Smooth muscle cell (in vitro differentiated cells): ENCODE results near the gene FGF14. TPM values are rescaled to one million over a fixed set of nuclear protein-coding genes. Genes with fewer than 3 reads are reported as not detected.

Source experiments
- DNase-seq: peaks from one replicate; lab custom pipeline; 2025; ENCODE audit not compliant: unreplicated experiment; lab: John Stamatoyannopoulos, UW
- H2AFZ ChIP-seq: fragments of 200-600 bp; sonication (generic); 2 replicates; pipeline ENCODE4 v1.6.0; 2016; ENCODE audit warnings: antibody characterized with exemption, low read depth, mild to moderate bottlenecking
- H3F3A ChIP-seq: fragments of 200-600 bp; sonication (generic); 2 replicates; pipeline ENCODE4 v1.6.0; 2017; ENCODE audit warnings: antibody characterized with exemption, low read depth
- H3K27ac ChIP-seq: fragments of 200-600 bp; sonication (generic); 2 replicates; pipeline ENCODE4 v1.5.1; 2016; ENCODE audit warnings: low read depth, mild to moderate bottlenecking
- H3K27me3 ChIP-seq: fragments of 200-600 bp; sonication (generic); 2 replicates; pipeline ENCODE4 v1.6.1; 2016; ENCODE audit warnings: low read depth, mild to moderate bottlenecking
- H3K36me3 ChIP-seq: fragments of 200-600 bp; sonication (generic); 2 replicates; pipeline ENCODE4 v1.5.1; 2016; ENCODE audit warnings: low read depth
- H3K4me1 ChIP-seq: fragments of 200-600 bp; sonication (generic); 2 replicates; pipeline ENCODE4 v1.5.1; 2016; ENCODE audit warnings: low read depth
- H3K4me2 ChIP-seq: fragments of 200-600 bp; sonication (generic); 2 replicates; pipeline ENCODE4 v1.6.0; 2016; ENCODE audit warnings: mild to moderate bottlenecking
- H3K4me3 ChIP-seq: fragments of 200-600 bp; sonication (generic); 2 replicates; pipeline ENCODE4 v1.5.1; 2016; ENCODE audit warnings: mild to moderate bottlenecking
- H3K79me2 ChIP-seq: fragments of 200-600 bp; sonication (generic); 2 replicates; pipeline ENCODE4 v1.6.0; 2016; ENCODE audit warnings: low read depth, mild to moderate bottlenecking
- H3K9ac ChIP-seq: fragments of 200-600 bp; sonication (generic); 2 replicates; pipeline ENCODE4 v1.6.0; 2016; ENCODE audit warnings: low read depth
- H3K9me3 ChIP-seq: fragments of 200-600 bp; sonication (generic); replicated peaks from 2 replicates; pipeline ENCODE4 v1.5.1; 2016; ENCODE audit warnings: low read depth
- H4K20me1 ChIP-seq: fragments of 200-600 bp; sonication (generic); 2 replicates; pipeline ENCODE4 v1.6.0; 2016; ENCODE audit warnings: low read depth
- CTCF ChIP-seq: fragments of 200-600 bp; sonication (generic); IDR thresholded peaks from 2 replicates; pipeline ENCODE4 v1.5.1; 2017; ENCODE audit warnings: borderline replicate concordance, mild to moderate bottlenecking, antibody characterized with exemption; ENCODE audit not compliant: insufficient read depth, poor library complexity, severe bottlenecking
- WGBS: methylation state at CpG from one replicate; pipeline ENCODE4 v1.1.7; 2016; ENCODE audit warnings: low lambda C conversion rate; 5-methylcytosine and 5-hydroxymethylcytosine counted together
- polyA plus RNA-seq: library from polyadenylated mRNA; unstranded; fragments of >200 nt; fragmentation: Nextera tagmentation; extraction: Ambion mirVana; gene quantifications from 2 replicates; pipeline ENCODE4 v1.2.1, GENCODE V29; 2016
- total RNA-seq: library from RNA; depleted of rRNA; stranded (reverse); fragments of >200 nt; gene quantifications from 2 replicates; pipeline ENCODE4 v1.2.3, GENCODE V29; 2014

FGF14 gene
- total and polyA plus RNA-seq, 2 experiments from 2014 or later = 0.23 TPM; not detected in 1

GRCh38 chr13:102172406-102172805 lies 229.4 kb downstream of the FGF14 start:
- WGBS = 69% methylated on average over 1 of the region's 1 CpG
- DNase-seq = no peak
- no peak overlapping the region for H2AFZ ChIP-seq
- no peak overlapping the region for H3K4me2 ChIP-seq
- H3K4me1 ChIP-seq = no peaks in the 10 kb centered on the region
- no peaks in the 10 kb centered on the region for H3K9me3 ChIP-seq
- H3K36me3 ChIP-seq = no peaks in the 10 kb centered on the region
- no peak for TF ChIP-seq CTCF
- no peaks in the 10 kb centered on the region for H3K27me3 ChIP-seq
- no peak overlapping the region for H3K4me3 ChIP-seq
- H3K79me2 ChIP-seq = no peaks in the 10 kb centered on the region
- no peaks in the 10 kb centered on the region for H3F3A ChIP-seq
- no peak overlapping the region for H3K9ac ChIP-seq
- H3K27ac ChIP-seq = no peak overlapping the region
- H4K20me1 ChIP-seq = no peaks in the 10 kb centered on the region

GRCh38 chr13:102170305-102170704 lies 231.5 kb downstream of the FGF14 start:
- Histone ChIP-seq H3K27me3 (no peaks in the 10 kb centered on the region), H3K9me3 (no peaks in the 10 kb centered on the region), H3K9ac (no peak overlapping the region), H3K27ac (no peak overlapping the region), H4K20me1 (no peaks in the 10 kb centered on the region), H2AFZ (no peak overlapping the region), H3K79me2 (no peaks in the 10 kb centered on the region), H3F3A (no peaks in the 10 kb centered on the region), H3K4me3 (no peak overlapping the region), H3K36me3 (no peaks in the 10 kb centered on the region), H3K4me2 (no peak overlapping the region), H3K4me1 (no peaks in the 10 kb centered on the region)
- WGBS = 70% methylated on average over 6 of the region's 6 CpGs
- no peak for TF ChIP-seq CTCF
- no peak for DNase-seq

GRCh38 chr13:102169471-102170015 lies 232.3 kb downstream of the FGF14 start:
- no peaks in the 10 kb centered on the region for H3F3A ChIP-seq
- H3K9me3 ChIP-seq = no peaks in the 10 kb centered on the region
- DNase-seq = no peak
- H3K4me2 ChIP-seq = no peak overlapping the region
- no peak overlapping the region for H3K4me3 ChIP-seq
- WGBS = 78% methylated on average over 2 of the region's 2 CpGs
- no peaks in the 10 kb centered on the region for H3K4me1 ChIP-seq
- H3K27me3 ChIP-seq = no peaks in the 10 kb centered on the region
- TF ChIP-seq CTCF = no peak
- no peaks in the 10 kb centered on the region for H3K79me2 ChIP-seq
- no peak overlapping the region for H3K27ac ChIP-seq
- no peaks in the 10 kb centered on the region for H3K36me3 ChIP-seq
- H3K9ac ChIP-seq = no peak overlapping the region
- no peak overlapping the region for H2AFZ ChIP-seq
- no peaks in the 10 kb centered on the region for H4K20me1 ChIP-seq

- no peaks in the 10 kb centered on the region for H3K4me1 ChIP-seq
- no peak overlapping the region for H3K4me2 ChIP-seq
- H3K36me3 ChIP-seq = no peaks in the 10 kb centered on the region
- H3K27me3 ChIP-seq = no peaks in the 10 kb centered on the region
- no peak for TF ChIP-seq CTCF
- no peak for DNase-seq
- no peak overlapping the region for H3K9ac ChIP-seq
- no peak overlapping the region for H3K27ac ChIP-seq
- no peaks in the 10 kb centered on the region for H3K79me2 ChIP-seq
- no peaks in the 10 kb centered on the region for H4K20me1 ChIP-seq
- WGBS = 85% methylated on average over 5 of the region's 5 CpGs
- H3F3A ChIP-seq = no peaks in the 10 kb centered on the region
- no peaks in the 10 kb centered on the region for H3K9me3 ChIP-seq
- H3K4me3 ChIP-seq = no peak overlapping the region
- H2AFZ ChIP-seq = no peak overlapping the region
These were observed 249.1 kb downstream of the FGF14 start for GRCh38 chr13:102152790-102153189.
